SK-N-DZ (cell line): Measurements from ENCODE around the gene CD6.

Experiments used
- DNase-seq: peaks from one replicate; pipeline ENCODE4 v3.0.0-alpha.2; 2015; ENCODE audit warnings: low spot score

The CD6 gene

DNA sequence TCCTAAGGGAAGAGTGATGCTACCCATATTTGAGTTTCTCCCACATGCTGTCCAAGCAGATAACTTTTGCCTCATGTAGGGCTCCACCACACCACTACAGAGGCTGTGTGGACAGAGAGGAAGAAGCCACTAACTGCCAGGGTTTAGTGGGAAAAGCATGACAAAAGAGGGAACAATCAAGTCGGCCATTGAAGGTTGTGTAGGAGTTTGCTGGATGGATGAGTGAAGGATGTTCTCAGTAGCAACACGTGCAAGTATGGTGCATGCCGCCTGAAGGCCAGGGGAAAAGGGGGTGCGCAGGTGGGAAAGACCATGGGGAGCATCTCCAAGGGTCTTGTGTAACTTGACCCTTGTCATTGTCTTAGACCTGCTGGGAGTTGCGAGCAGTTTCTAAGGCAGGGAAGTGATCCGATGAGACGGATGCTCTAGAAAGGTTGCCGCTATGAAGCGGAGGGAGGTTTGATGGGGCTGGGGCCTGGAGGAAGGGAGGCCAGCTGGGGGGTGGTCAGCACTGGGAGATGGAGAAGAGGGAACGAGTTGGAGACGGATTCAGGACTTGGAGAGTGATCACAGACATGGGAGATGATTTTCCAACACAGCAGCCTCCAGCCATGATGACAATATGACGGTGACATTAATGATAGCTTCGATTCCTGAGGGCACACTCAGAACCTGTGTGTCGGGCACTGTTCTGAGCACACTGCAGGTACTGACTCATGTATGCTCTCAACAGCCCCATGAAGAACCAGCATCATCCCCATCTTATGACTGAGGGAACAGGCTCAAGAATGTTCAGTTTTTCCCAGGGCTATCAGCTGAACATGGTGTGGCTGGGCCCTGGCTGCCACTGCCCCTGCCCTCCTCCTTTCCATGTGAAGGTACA, 53.7 kb downstream of the CD6 start:
- DNase-seq: no peak

DNA sequence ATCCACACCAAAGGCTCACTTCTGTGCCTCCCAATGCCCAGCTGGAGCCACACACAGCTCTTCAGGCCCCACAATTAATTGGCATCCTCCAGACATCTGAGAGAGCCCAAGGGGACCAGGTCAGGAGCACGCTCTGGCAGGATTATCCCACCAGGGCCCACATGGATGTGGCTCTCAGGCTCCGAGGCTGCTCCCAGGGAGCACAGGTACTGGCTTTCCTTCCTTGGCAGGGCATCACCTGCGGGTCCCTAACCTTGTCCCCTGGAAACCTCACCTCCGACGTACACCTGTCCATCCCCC, 54.3 kb downstream of the CD6 start:
- DNase-seq: no peak

DNA sequence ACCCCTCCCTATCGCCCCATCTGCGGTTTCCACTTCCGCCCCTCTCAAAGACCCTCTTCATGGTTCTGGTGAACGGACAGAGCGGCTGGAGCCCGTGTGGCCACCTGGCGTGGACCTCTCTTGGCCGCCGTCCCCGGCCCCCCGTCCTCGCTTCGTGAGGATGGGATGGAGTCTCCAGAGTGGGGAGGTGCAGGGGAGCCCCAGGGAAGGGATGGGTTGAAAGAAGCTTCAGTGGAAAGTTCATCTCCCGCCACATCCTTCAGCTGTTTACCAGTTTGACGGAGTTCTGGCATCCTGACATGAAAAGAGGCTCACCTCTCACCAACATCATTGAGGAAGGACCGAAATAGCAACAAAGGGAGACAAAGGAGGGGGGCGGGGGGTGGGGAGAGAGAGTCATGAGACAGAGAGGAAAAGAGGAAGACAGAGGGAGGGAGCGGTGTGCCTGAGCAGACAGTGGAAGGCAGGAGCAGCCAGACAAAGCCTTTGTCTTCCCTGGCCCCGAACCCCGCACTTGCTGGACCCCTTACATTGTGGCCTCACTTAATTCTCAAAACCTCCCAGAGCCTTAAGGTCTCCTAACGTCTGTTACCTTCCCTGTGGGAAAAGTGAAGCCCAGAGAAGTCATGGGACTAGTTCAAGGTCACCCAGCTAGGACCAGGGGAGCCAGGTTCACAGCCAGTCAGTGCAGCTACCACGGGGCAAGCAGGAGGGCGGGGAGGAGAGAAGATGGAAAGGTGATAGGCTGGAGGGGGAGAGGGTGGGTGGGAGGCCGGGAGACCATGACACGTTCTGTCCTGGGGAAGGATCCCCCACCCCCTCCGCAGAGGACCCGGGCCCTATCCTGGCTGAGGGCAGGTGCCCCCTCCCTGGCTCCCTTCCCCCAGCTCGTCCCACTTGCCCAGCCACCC, 54.9 kb downstream of the CD6 start:
- no peak for DNase-seq

DNA sequence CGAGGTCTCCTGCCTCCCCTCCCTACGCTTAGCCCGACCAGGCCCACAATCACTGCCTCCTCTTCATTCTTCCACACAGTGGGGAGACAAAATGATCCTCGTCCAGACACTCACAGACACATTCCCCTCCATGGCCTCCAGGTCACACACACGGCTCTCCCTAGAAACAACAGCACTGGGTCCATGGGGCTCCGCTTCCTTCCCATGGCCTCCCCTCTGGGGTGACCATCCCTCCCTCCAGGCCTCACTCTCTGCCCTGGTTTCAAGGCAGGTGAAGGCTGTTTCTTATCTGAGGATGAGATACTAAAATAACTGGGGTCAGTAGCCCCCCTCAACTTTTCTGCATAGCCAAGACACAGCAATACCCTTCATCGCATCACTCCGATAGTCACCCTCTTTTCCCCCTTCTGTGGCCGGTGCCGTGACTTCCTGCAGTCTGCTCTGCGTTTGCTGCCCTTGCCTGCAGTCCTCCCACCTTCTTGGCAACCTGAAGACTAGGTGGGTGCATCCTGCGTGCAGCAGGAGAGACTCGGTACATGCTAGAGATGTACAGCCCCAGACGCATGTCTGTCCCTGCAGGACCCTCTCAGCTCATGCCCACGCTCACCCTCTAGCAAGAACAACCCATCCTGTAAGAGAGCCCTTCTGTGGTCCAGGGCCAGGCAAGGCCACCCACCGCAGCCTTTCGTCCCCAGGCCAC, 55.8 kb downstream of the CD6 start:
- DNase-seq: no peak

DNA sequence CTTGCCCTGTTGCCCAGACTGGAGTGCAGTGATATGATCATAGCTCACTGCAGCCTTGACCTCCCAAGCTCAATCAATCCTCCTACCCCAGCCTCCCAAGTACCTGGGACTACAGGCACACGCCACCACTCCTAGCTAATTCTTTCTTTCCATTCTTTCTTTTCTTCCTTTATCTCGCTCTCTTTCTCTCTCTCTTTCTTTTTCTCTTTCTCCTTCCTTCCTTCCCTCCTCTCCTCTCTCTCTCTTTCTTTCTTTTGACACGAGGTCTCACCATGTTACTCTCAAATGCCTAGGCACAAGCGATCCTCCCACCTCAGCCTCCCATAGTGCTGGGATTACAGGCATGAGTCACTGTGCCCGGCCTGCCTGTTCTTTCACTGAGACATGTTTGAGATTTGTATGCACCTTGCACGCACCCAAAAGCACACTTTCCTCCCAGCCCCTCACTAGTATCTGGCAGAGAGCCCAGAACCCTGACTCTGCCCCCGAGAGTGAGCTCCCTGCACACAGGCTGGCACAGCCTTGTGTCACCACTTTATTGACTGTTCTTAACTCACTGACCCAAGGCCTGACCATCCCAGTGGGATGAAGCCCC, 56.8 kb downstream of the CD6 start:
- no peak for DNase-seq

DNA sequence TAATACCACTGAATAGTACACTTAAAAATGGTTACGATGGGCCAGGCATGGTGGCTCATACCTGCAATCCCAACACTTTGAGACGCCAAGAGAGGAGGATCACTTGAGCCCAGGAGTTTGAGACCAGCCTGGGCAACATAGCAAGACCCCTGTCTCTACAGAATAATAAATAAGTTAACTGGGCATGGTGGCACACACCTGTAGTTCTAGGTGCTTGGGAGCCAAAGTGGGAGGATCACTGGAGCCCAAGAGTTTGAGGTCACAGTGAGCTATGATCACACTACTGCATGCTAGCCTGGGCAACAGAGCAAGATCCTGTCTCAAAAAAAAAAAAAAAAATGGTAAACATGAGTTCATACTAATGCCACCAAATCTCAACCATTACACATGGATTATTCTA, 61.3 kb downstream of the CD6 start:
- no peak for DNase-seq

DNA sequence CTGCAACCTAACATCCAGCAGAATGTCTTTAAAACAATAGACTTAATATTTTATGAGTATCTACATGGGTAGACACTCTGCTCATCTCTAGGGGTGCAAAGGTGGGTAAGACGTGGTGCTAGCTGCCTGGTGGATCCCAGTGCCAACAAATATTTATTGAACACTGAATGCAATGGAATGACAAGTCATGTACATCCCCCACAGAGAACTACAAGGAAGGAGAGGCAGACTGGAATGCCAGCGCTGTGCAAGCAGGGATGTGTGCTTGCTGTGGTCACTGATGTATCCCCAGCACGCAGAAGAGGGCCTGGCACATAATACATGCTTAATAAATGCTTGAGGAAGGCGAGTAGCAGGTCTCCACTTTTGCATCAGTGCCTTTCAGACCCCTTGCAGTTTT, 61.9 kb downstream of the CD6 start:
- DNase-seq: no peak

DNA sequence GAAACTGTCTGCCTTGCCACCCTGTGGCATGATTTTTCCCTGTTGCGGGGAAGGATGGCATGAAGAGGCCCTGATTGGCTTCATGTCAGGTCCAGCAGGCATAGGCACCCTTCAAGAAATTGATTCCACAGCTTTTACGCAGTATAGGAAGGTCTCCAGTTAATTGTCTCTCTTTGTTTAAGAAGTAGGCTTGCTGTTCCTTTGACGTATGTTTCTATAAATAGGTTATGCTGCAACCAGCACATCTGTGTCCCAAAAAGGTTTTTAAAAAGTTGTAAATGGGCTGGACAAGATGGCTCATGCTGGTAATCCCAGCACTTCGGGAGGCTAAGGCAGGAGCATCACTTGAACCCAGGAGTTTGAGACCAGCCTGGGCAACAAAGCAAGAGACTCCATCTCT, 62.6 kb downstream of the CD6 start:
- no peak for DNase-seq

DNA sequence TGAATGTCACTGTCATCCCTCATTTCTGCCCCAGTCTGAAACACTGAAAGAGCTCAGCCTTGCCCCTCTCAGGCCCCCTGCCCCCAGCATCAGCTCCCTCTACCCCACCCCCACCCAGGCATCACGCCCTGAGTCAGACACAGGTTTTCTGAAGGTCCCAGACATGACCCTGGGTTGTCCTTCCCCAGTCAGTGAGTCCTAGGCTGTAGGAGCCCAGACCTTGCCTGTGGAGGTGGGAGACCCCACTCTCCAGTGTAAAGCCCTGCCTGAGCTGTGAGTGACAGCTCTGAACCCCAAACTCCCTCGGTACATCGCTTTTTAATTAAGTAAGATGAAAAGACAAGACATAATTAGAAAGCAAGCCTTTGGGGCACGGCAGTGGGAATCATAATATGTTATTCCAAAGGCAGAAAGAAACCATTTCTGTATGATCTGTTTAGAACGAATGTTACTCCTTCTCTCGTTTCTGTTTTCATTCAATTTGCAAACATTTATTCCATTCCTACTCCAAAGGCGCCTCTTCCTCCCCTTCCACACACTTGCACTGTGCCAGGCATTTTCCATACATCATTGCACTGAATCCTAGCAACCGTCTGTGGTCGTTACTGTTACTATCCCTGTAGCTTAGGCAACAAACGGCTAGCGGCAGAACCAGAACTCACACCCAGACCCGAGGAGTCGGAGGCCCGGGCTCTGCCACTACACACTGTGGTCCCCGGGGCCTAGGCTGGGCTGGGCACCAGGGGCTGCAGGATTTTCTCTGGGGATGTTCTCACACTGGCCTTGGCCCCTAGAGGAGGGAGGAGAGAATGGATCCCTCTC, 63.4 kb downstream of the CD6 start:
- no peak for DNase-seq

DNA sequence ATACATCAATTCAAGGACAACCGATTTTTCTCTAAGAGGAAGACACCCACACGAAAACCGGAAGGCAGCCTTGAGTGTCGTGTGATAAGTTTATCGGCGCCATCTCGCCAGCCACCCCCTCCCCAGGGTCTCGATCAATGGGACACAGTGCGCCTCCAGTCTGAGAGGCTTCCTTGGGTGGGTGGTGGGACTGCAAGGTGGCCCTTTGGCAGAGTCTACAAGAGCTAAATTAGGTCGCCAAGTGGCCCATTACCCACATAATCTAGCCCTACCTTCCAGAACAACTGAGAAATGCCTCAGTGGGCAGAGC, 64.0 kb downstream of the CD6 start:
- DNase-seq: no peak

DNA sequence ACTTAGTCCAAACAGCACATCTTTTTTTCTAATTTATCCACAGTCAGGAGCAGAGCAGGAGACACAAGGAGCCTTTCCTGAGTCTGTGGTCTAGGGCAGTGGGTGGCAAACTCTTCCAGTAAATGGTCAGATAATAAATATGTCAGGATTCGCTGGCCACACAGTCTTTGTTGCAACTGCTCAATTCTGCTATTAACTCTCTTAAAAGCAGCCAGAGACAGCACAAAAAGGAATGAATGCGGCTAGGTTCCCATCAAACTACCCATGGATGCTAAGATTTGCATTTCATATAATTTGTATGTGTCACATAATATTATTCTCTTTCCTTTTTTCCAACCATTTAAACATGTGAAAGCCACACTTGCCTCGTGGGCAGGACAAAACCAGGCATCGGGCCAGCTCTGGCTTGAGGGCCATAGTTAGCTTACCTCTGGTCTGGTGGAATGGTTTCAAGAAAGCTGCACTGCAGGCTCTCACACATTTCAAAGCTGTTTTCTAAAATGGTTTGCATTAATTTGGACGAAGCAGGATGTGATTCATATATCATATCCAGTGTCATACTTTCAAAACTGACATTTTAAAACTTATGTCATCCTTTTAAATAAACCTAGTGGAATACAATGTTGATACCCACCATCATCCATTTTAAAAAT, 66.1 kb downstream of the CD6 start:
- no peak for DNase-seq

DNA sequence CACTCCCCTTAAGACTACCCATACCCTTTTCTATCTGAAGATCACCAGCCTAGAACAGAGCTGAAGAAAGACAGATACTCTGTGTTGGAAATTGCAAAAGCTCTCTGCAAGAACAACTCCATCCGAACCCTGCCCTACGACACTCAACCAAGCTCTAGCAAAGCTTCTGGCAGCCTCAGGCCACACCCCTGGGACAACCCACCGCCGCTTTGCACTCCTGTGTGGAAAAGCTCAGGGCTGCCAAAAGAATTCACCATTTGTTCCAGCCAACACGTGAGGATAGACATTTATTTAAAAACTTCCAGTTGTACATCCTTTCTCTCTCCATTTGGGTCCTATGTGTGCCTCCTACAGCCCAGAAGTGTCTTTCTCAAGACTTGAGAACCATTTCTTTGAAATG, 68.4 kb downstream of the CD6 start:
- DNase-seq: no peak

DNA sequence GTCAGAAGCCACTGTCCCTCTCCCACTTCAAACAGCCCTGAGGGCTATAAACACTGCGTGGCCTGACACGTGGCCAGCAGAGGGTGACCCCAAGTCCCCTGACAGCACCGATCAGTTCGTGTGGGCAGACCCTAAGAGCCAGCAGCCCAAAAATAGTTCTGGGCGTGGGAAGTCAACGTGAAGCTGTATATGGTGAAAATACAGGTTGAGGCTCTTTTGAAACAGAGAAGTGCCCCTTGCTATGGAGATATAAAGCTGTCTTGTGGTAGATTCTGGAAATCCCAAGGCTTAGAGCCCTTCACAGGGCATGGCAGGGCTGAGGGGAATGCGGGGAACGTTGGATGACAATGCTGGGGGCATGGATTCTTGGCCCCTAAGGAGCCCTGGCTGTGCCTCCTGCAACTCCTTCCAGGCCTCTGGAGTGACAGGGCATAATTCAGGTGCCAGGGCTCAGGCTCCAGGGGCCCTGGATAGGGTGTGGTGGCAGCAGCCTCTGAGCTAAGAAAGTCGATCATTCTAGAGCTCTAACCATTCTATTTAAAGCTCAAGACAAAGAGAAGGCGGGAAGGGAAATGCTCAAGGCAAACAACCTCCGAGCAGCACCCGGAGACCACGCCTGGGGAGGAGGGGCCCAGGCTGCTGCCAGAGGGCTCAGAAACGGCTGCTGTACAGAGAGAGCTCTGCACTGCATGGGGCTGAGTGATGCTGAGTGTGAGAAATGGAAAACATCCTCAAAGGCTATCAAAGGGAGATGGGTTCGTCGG, 70.5 kb downstream of the CD6 start:
- peak; percentile 21 for DNase-seq

DNA sequence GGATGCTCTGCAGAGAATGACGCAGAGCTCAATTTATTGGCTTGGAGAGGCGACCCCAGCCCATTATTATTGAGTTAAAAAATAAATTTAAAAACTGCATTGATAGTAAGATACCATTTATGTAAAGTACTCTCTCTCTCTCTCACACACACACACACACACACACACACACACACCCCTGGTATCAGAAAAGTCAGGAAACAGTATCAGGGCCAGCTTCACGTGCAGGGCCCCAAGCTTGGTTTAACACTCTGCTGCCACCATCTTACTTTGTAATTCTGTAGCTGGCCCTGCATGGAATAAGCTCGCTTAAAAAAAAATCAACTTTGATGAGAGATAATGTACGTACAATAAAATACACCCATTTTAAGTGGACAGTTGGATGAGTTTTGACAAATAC, 71.1 kb downstream of the CD6 start:
- DNase-seq: no peak

DNA sequence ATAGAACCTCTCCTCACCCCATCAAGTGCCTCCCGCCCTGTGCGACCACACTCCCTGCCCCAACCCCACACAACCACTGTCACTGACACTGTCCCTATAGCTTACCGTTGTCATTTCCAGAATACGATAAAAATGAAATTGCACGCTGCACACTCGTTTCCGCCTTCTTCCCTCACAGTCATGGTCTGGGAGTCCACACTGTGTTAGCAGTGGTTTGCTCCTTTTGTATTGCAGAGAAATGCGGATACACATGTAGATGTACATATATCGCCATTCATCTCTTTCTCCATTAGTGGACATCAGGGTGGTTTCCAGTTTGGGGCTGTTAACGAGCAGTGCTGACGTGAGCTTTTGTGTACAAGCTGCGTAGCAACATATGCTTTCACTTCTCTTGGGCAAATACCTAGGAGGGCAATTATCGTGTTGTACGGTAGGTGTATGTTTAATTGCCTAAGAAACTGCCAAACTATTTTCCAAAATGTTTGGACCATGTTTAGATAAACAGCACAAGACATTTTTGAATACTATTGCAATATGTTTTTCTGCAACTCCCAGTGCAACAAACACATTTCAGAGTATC, 71.6 kb downstream of the CD6 start:
- DNase-seq: no peak

DNA sequence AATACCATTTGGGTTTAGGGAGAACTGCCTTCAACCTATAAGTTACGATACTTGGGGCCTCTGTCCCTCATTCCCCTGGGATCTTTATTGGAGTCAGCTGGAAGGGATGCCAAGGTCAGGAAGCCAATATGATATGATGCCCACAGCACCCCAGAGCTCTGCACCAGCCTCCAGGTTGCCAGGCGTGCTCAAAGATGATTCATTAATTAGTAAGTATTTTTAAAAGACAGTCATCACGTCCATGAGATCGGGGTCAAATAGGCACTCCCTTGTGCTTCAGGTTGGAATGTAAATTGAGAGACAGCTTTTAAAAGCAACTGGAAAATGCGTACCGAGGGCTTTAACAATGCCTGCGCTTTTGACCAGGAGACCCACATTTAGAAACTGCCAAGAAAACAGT, 73.8 kb downstream of the CD6 start:
- DNase-seq: no peak

DNA sequence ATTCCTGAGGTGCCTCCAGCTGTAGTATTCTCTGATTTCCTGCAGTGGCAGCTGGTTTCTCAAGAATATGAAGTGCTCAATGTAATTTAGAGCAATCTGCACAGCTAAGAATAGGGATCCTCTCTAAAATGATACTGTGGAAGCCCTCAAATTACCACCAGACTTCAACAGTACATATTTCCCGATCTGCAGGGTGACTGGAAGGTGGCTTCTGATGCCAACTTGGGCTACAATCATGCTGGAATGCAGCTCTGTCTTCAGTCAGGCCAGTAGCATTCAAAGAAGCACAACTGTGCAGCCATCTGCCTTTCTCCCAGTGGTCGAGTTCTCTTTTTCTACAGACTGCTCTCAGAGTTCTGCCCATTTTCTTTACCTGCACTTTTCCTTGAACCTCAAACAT, 75.4 kb downstream of the CD6 start:
- DNase-seq: no peak

DNA sequence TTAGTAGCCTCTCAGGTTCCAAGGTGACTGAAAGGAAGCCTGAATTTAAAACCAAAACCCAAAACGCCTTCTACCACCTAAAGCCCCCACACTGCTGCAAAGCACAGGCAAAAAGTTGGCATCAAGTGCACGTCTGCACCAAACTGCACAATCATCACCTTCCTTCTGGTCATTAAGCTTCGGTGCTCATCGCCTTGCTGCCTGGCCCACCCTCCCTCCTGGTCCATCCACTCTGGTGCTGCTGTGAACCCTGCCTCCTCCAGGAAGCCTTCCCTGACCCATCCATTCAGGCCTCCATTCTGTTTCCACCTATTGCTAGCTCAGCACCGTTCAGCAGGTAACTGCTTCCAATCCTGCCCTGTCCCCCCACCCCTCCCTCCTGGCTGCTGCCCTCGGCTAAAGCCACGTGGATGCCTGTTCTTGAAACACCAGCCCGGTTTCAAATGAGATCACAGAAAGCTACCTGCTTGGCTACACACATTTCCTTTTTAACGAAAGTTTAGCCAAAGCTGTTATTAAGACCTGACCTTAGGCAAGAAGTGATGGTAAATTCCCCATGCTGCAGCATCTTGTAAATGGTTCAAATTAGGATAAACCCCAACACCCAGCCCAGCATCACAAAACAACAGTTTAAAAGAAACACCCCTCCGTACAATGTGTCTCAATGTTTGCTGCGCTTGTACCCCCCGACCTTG, 77.0 kb downstream of the CD6 start:
- DNase-seq: no peak

DNA sequence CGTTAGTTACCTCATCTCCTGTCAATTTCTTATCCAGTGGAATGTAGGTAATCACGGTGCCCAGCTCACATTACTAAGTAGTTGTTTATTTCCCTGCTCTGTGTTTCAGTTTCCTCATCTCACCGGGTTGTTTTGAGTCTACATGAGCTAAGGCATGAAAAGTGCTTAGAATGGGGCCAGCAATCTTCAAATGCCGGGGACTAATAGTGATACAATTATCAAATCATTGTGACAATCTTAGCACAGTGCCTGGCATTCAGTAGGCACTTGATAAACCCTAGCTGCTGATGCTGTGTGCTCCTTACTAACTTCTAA, 77.5 kb downstream of the CD6 start:
- DNase-seq: no peak
